Posterior vena cava (tissue), 2 donors: ENCODE data around the gene SMYD5. TPM values are rescaled to one million over a fixed set of nuclear protein-coding genes. Genes with fewer than 3 reads are reported as not detected.
A peak's percentile ranks its signal among the peaks of the same experiment; 100 is the strongest.

ENCODE experiments used
- DNase-seq: peaks from one replicate; pipeline ENCODE4 v3.0.0-alpha.2; 2020; ENCODE audit warnings: low spot score
- intact Hi-C, 2 donors: fragments of 100-400 bp; cut with DNase I; formaldehyde crosslinking; loops; one replicate each; pipeline versions ENCODE4 v1.14.1 to v1.14.2; 2022 to 2023
- total RNA-seq, 2 donors: library from RNA; stranded (reverse); fragmentation: NEBNext Ultra II Directional; extraction: Animal tissue kit (Norgen Biotek cat#: 25700); gene quantifications; one replicate each; pipeline ENCODE4 v1.2.1, GENCODE V29; 2021
- donor health status: DM: yes; HTN: yes; CAD: no.
- donor health status: DM: yes; HTN: yes; CAD: no.

Gene SMYD5
- total RNA-seq, 2 donors from 2014 or later: 17.1 to 20.8 TPM

GRCh38 chr2:73233932-73234832 lies 20.1 kb downstream of the SMYD5 start, which contains the start of gene CCT7:
Gene CCT7, plus strand, starts transcription at chr2:73234308. Its CDS starts 71 bp downstream, at chr2:73234379.
- peak; percentile 96 for DNase-seq
- intact Hi-C loops: no loop called here

- intact Hi-C loops: no loop called here
- no peak for DNase-seq
Observed at GRCh38 chr2:73235315-73236028, 21.4 kb downstream of the SMYD5 start.

GRCh38 chr2:73237168-73237567 lies 23.1 kb downstream of the SMYD5 start:
- peak; percentile 2 for DNase-seq
- intact Hi-C loops: no loop called here

- intact Hi-C loops: no loop called here
- DNase-seq: no peak
Observed at GRCh38 chr2:73238149-73238548, 24.1 kb downstream of the SMYD5 start.

GRCh38 chr2:73238976-73239375 lies 24.9 kb downstream of the SMYD5 start:
- intact Hi-C loops: loop anchor here in 1 of 2 donors (1.0 kb wide), 1 partner anchor 31 kb away; no protein-coding TSS in a partner anchor

GRCh38 chr2:73239776-73240175 lies 25.7 kb downstream of the SMYD5 start:
- intact Hi-C loops: loop anchor here in 1 of 2 donors (1.0 kb wide), 1 partner anchor 31 kb away; no protein-coding TSS in a partner anchor
- DNase-seq: no peak

More at GRCh38 chr2:73238976-73239375, 24.9 kb downstream of the SMYD5 start:
- DNase-seq: peak; percentile 1

GRCh38 chr2:73243884-73244570 lies 30.0 kb downstream of the SMYD5 start:
- intact Hi-C loops: no loop called here
- peak; percentile 9 for DNase-seq

- intact Hi-C loops: no loop called here
- DNase-seq: peak; percentile 14
Observed at GRCh38 chr2:73244580-73244979, 30.5 kb downstream of the SMYD5 start.

GRCh38 chr2:73246850-73247249 lies 32.8 kb downstream of the SMYD5 start:
- DNase-seq: no peak
- intact Hi-C loops: no loop called here

- intact Hi-C loops: no loop called here
- DNase-seq: peak; percentile 67
Observed at GRCh38 chr2:73249636-73250035, 35.6 kb downstream of the SMYD5 start.

- intact Hi-C loops: no loop called here
- DNase-seq: peak; percentile 60
Observed at GRCh38 chr2:73250872-73251846, 37.1 kb downstream of the SMYD5 start.

- intact Hi-C loops: loop anchor here in 1 of 2 donors (2.0 kb wide), 1 partner anchor 26 kb away; no protein-coding TSS in a partner anchor
- peak; percentile 56 for DNase-seq
Observed at GRCh38 chr2:73252238-73253027, 38.4 kb downstream of the SMYD5 start.

- intact Hi-C loops: loop anchor here in 1 of 2 donors (2.0 kb wide), 1 partner anchor 27 kb away; no protein-coding TSS in a partner anchor
- DNase-seq: no peak
Observed at GRCh38 chr2:73253400-73253799, 39.4 kb downstream of the SMYD5 start.

GRCh38 chr2:73253901-73254300 lies 39.9 kb downstream of the SMYD5 start:
- peak; percentile 40 for DNase-seq
- intact Hi-C loops: loop anchor here in 1 of 2 donors (2.0 kb wide), 1 partner anchor 27 kb away; no protein-coding TSS in a partner anchor

- intact Hi-C loops: no loop called here
- peak; percentile 34 for DNase-seq
Observed at GRCh38 chr2:73254343-73255006, 40.4 kb downstream of the SMYD5 start.

GRCh38 chr2:73255007-73255644 lies 41.1 kb downstream of the SMYD5 start:
- peak; percentile 72 for DNase-seq
- intact Hi-C loops: no loop called here
